OCI-LY7 (cell line): ENCODE measurements around the gene DHX9. TPM values are rescaled to one million over a fixed set of nuclear protein-coding genes. Genes with fewer than 3 reads are reported as not detected.

Experiments used
- BruUV-seq: library from RNA; stranded (reverse); fragments of 400-500 nt; replicated peaks from 2 replicates; lab custom pipeline; 2021; lab: Mats Ljungman, UMichigan
- CTCF ChIA-PET: fragments of 300-600 bp; sonication (Branson Sonifier 250); formaldehyde crosslinking; loops from one replicate; lab custom pipeline; 2022; ENCODE audit warnings: antibody characterized with exemption; ENCODE audit not compliant: unreplicated experiment; lab: Charles Lee
- POLR2A ChIA-PET: fragments of 300-600 bp; sonication (Branson Sonifier 250); formaldehyde crosslinking; loops from one replicate; lab custom pipeline; 2022; ENCODE audit warnings: antibody characterized with exemption; lab: Charles Lee
- DNase-seq: peaks from one replicate; pipeline ENCODE4 v3.0.0-alpha.2; 2015; ENCODE audit warnings: low spot score
- H2AFZ ChIP-seq: fragments of 200-600 bp; sonication (generic), shearing (Covaris generic); 2 replicates; pipeline ENCODE4 v1.6.1; 2014; ENCODE audit warnings: mild to moderate bottlenecking, antibody characterized with exemption, low read length, moderate library complexity
- H3K27ac ChIP-seq: fragments of 200-600 bp; sonication (generic); 2 replicates; pipeline ENCODE4 v1.5.1; 2014; ENCODE audit warnings: mixed run types, low read depth, mild to moderate bottlenecking, moderate library complexity, low read length, inconsistent platforms; ENCODE audit not compliant: poor library complexity, severe bottlenecking
- H3K36me3 ChIP-seq: fragments of 200-600 bp; sonication (generic); 2 replicates; pipeline ENCODE4 v1.6.1; 2014; ENCODE audit warnings: mild to moderate bottlenecking, antibody characterized with exemption, low read length, moderate library complexity, mixed read lengths; ENCODE audit not compliant: insufficient read depth
- H3K4me1 ChIP-seq: fragments of 200-600 bp; sonication (generic); 2 replicates; pipeline ENCODE4 v1.5.1; 2014; ENCODE audit warnings: mild to moderate bottlenecking, low read length; ENCODE audit not compliant: insufficient read depth, poor library complexity, severe bottlenecking
- H3K4me2 ChIP-seq: fragments of 200-600 bp; sonication (generic); 2 replicates; pipeline ENCODE4 v1.6.1; 2014; ENCODE audit warnings: mild to moderate bottlenecking, low read length
- H3K4me3 ChIP-seq: fragments of 200-600 bp; sonication (generic); 2 replicates; pipeline ENCODE4 v1.5.1; 2014; ENCODE audit warnings: mild to moderate bottlenecking, low read depth, low read length; ENCODE audit not compliant: poor library complexity, severe bottlenecking
- H3K79me2 ChIP-seq: fragments of 200-600 bp; sonication (generic); 2 replicates; pipeline ENCODE4 v1.6.1; 2016; ENCODE audit warnings: low read depth, mild to moderate bottlenecking, low read length, moderate library complexity, mixed read lengths; ENCODE audit not compliant: insufficient read depth
- H3K9me2 ChIP-seq: fragments of 200-600 bp; sonication (generic); 2 replicates; pipeline ENCODE4 v1.6.1; 2016; ENCODE audit warnings: mild to moderate bottlenecking, low read length, mixed read lengths; ENCODE audit not compliant: insufficient read depth
- H3K9me3 ChIP-seq: fragments of 200-600 bp; sonication (generic); 2 replicates; pipeline ENCODE4 v1.6.1; 2014; ENCODE audit warnings: mild to moderate bottlenecking, mixed run types, low read length, mixed read lengths
- H4K20me1 ChIP-seq: fragments of 200-600 bp; sonication (generic); 2 replicates; pipeline ENCODE4 v1.6.1; 2014; ENCODE audit warnings: mild to moderate bottlenecking, antibody characterized with exemption, low read length, moderate library complexity, mixed read lengths; ENCODE audit not compliant: insufficient read depth
- EZH2phosphoT487 ChIP-seq: fragments of 200-600 bp; sonication (generic); IDR thresholded peaks from 2 replicates; pipeline ENCODE4 v1.6.1; 2018; ENCODE audit warnings: low read depth, borderline replicate concordance, mild to moderate bottlenecking, mixed run types, antibody characterized with exemption, low read length, moderate library complexity, mixed read lengths
- intact Hi-C: fragments of 100-400 bp; cut with micrococcal nuclease; formaldehyde crosslinking; loops from one replicate; pipeline ENCODE4 v1.10.0; 2022; ENCODE audit not compliant: unreplicated experiment
- total RNA-seq, 2 experiments: library from RNA; depleted of rRNA in 1 of 2; stranded (reverse); fragments of >200 nt in 1 of 2; shearing (Covaris generic) in 1 of 2; gene quantifications; 2 replicates each; pipeline ENCODE4 v1.2.3, GENCODE V29; 2014 to 2022
- TF ChIP-seq, protein P1 (sequence below): fragments of 200-600 bp; sonication (generic); conservative IDR thresholded peaks from 2 replicates; pipeline ENCODE4 v1.5.1; 2014; ENCODE audit warnings: mild to moderate bottlenecking, antibody characterized with exemption, low read length, moderate library complexity, mixed read lengths

The DHX9 gene
- total RNA-seq, 2 experiments from 2014 or later = 217 to 271 TPM

DNA sequence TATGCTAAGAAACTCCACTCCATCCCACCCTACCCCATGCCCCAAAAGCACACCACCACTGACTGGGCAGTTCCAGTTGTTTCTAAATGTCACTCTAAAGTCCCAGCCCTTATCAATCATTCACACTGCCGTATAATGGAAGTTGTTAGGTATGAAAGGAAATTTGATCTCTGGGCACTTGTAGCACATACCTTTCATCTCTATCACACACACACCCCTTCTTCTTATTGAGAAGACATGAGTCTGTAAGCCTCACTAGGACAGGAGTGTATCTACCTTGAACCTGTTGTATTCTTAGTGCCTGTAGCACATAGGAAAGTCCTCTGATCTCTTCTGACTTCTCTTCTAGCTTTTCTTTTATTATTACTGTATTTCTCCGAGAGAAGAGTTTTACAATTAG lies 22.3 kb upstream of the DHX9 start:
- CTCF ChIA-PET = no interaction called here
- no peaks in the 10 kb centered on the region for H3K9me3 ChIP-seq
- no peak overlapping the region for H3K4me2 ChIP-seq
- no peaks in the 10 kb centered on the region for H3K9me2 ChIP-seq
- no peaks in the 10 kb centered on the region for H3K4me1 ChIP-seq
- H2AFZ ChIP-seq = no peak overlapping the region
- BruUV-seq = no TSS peak
- H3K4me3 ChIP-seq = no peak overlapping the region
- DNase-seq = no peak
- intact Hi-C loops = no loop called here
- H3K36me3 ChIP-seq = no peaks in the 10 kb centered on the region
- TF ChIP-seq, protein P1, sequence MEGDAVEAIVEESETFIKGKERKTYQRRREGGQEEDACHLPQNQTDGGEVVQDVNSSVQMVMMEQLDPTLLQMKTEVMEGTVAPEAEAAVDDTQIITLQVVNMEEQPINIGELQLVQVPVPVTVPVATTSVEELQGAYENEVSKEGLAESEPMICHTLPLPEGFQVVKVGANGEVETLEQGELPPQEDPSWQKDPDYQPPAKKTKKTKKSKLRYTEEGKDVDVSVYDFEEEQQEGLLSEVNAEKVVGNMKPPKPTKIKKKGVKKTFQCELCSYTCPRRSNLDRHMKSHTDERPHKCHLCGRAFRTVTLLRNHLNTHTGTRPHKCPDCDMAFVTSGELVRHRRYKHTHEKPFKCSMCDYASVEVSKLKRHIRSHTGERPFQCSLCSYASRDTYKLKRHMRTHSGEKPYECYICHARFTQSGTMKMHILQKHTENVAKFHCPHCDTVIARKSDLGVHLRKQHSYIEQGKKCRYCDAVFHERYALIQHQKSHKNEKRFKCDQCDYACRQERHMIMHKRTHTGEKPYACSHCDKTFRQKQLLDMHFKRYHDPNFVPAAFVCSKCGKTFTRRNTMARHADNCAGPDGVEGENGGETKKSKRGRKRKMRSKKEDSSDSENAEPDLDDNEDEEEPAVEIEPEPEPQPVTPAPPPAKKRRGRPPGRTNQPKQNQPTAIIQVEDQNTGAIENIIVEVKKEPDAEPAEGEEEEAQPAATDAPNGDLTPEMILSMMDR = no peak
- no peak for TF ChIP-seq EZH2phosphoT487
- no peaks in the 10 kb centered on the region for H4K20me1 ChIP-seq
- POLR2A ChIA-PET = interaction anchor here (0.5 to 0.7 kb wide), 2 partner anchors 12 to 135 kb away, joined by 3 to 4 read pairs; no protein-coding TSS in a partner anchor
- no peaks in the 10 kb centered on the region for H3K79me2 ChIP-seq
- no peak overlapping the region for H3K27ac ChIP-seq

DNA sequence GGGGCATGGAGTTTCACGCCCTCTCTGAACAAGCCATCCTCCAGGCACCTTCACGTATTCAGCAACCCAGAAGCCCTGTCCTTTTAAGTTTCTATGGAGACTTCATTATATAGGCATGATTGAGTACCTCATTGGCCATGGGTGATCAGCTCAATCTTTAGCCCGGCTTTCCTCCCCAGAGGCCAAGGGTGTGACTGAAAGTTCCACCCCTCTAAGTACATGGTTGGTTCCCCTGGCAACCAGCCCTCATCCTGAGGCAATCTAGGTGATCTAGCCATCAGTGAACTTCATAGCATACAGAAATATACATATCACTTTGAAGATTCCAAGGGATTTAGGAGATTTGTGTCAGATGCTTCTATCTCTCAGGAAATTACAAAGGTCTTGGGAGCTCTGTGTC lies 21.3 kb upstream of the DHX9 start:
- Histone ChIP-seq H3K36me3 (no peaks in the 10 kb centered on the region), H3K4me3 (no peak overlapping the region), H3K9me2 (no peaks in the 10 kb centered on the region), H3K4me1 (no peaks in the 10 kb centered on the region), H3K9me3 (no peaks in the 10 kb centered on the region), H4K20me1 (no peaks in the 10 kb centered on the region), H3K4me2 (no peak overlapping the region), H3K79me2 (no peaks in the 10 kb centered on the region), H2AFZ (no peak overlapping the region), H3K27ac (no peak overlapping the region)
- no peak for TF ChIP-seq EZH2phosphoT487
- TF ChIP-seq, protein P1 = no peak
- ChIA-PET POLR2A (no interaction called here), CTCF (no interaction called here)
- intact Hi-C loops = no loop called here
- BruUV-seq = no TSS peak
- DNase-seq = no peak

DNA sequence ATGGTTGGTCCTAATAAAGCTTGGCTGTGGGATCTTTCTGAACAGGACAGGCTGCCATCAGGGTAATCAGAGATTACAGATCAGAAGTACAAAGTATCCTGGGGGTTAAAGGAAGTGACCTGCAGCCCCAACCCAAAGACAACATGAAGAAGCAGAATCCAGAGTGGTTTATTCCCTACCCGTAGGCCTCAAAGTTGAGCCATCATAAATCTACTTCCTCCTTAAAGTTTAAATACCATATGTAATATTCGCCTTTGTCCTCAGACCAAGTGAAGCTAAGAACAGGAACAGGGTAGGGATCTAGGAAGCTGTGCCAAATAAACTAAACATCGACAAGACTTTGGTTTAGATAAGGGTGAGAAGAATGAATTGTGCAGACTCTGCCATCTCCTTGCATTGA lies 15.9 kb upstream of the DHX9 start:
- H3K36me3 ChIP-seq = no peaks in the 10 kb centered on the region
- no peak overlapping the region for H3K27ac ChIP-seq
- H3K9me3 ChIP-seq = no peaks in the 10 kb centered on the region
- ChIA-PET POLR2A (interaction anchor here (1.2 kb wide), 1 partner anchor 22 kb away, joined by 3 read pairs; no protein-coding TSS in a partner anchor), CTCF (no interaction called here)
- no peak overlapping the region for H2AFZ ChIP-seq
- H4K20me1 ChIP-seq = no peaks in the 10 kb centered on the region
- no peaks in the 10 kb centered on the region for H3K79me2 ChIP-seq
- no peaks in the 10 kb centered on the region for H3K9me2 ChIP-seq
- no peak overlapping the region for H3K4me3 ChIP-seq
- H3K4me1 ChIP-seq = peaks cover 8% of the 10 kb centered on the region
- no peak overlapping the region for H3K4me2 ChIP-seq
- DNase-seq = no peak
- no TSS peak for BruUV-seq
- TF ChIP-seq EZH2phosphoT487 = no peak
- TF ChIP-seq, protein P1 = no peak
- intact Hi-C loops = no loop called here
